Tibial nerve (tissue), 4 donors: Measurements from ENCODE around the gene NLRP9.

Experiments
- CTCF ChIP-seq, 5 experiments: fragments of 200-600 bp in 3 of 5; fragments of 450-650 bp in 2 of 5; sonication (generic) in 3 of 5; IDR thresholded peaks; one replicate each; pipeline ENCODE4 v1.5.1; 2016 to 2019; ENCODE audit warnings: antibody characterized with exemption in 5 of 5, mild to moderate bottlenecking in 3 of 5, moderate library complexity in 2 of 5
- EP300 ChIP-seq, 2 donors: sonication (generic); formaldehyde crosslinking; IDR thresholded peaks; one replicate each; pipeline ENCODE4 v1.6.1; 2017; ENCODE audit warnings: antibody characterized with exemption in 2 of 2, mild to moderate bottlenecking in 1 of 2
- POLR2A ChIP-seq, 2 donors: fragments of 450-650 bp; IDR thresholded peaks; one replicate each; pipeline ENCODE4 v1.6.1; 2017; ENCODE audit warnings: antibody characterized with exemption in 2 of 2, mild to moderate bottlenecking in 2 of 2, moderate library complexity in 2 of 2

GRCh38 chr19:55680339-55681130 is 57.7 kb downstream of the NLRP9 start:
- no peak for TF ChIP-seq CTCF (IDR thresholded peaks at IDR 0.05)
- TF ChIP-seq POLR2A (IDR thresholded peaks at IDR 0.05), result no peak
- TF ChIP-seq EP300 (IDR thresholded peaks at IDR 0.05), result no peak
